ENCODE results near the gene FGF14.

FGF14 gene

GRCh38 chr13:102250448-102250847 is 151.4 kb downstream of the FGF14 start:
- no peak for DNase-seq (ENCODE audit: low read depth in 2 of 2)

GRCh38 chr13:102244607-102245227 is 157.1 kb downstream of the FGF14 start:
- no peak for DNase-seq (ENCODE audit: low read depth in 2 of 2)

- DNase-seq (ENCODE audit: low read depth in 2 of 2) = no peak
Measured at GRCh38 chr13:102240110-102240509, 161.7 kb downstream of the FGF14 start.

- no peak for DNase-seq (ENCODE audit: low read depth in 2 of 2)
Measured at GRCh38 chr13:102237230-102237629, 164.6 kb downstream of the FGF14 start.

GRCh38 chr13:102236830-102237229 is 165.0 kb downstream of the FGF14 start:
- no peak for DNase-seq (ENCODE audit: low read depth in 2 of 2)

- no peak for DNase-seq (ENCODE audit: low read depth in 2 of 2)
Measured at GRCh38 chr13:102236341-102236740, 165.5 kb downstream of the FGF14 start.

GRCh38 chr13:102235689-102236088 is 166.2 kb downstream of the FGF14 start:
- DNase-seq (ENCODE audit: low read depth in 2 of 2) = no peak

- no peak for DNase-seq (ENCODE audit: low read depth in 2 of 2)
Measured at GRCh38 chr13:102234618-102235017, 167.2 kb downstream of the FGF14 start.

GRCh38 chr13:102233566-102234208 is 168.2 kb downstream of the FGF14 start:
- DNase-seq (ENCODE audit: low read depth in 2 of 2) = no peak

- no peak for DNase-seq (ENCODE audit: low read depth in 2 of 2)
Measured at GRCh38 chr13:102231479-102231878, 170.4 kb downstream of the FGF14 start.

GRCh38 chr13:102227741-102228140 is 174.1 kb downstream of the FGF14 start:
- DNase-seq (ENCODE audit: low read depth in 2 of 2) = no peak

- no peak for DNase-seq (ENCODE audit: low read depth in 2 of 2)
Measured at GRCh38 chr13:102226591-102226990, 175.3 kb downstream of the FGF14 start.

- DNase-seq (ENCODE audit: low read depth in 2 of 2) = no peak
Measured at GRCh38 chr13:102225892-102226291, 176.0 kb downstream of the FGF14 start.

GRCh38 chr13:102220681-102221228 is 181.1 kb downstream of the FGF14 start:
- DNase-seq (ENCODE audit: low read depth in 2 of 2) = no peak

- no peak for DNase-seq (ENCODE audit: low read depth in 2 of 2)
Measured at GRCh38 chr13:102214956-102215355, 186.9 kb downstream of the FGF14 start.

GRCh38 chr13:102212729-102213128 is 189.1 kb downstream of the FGF14 start:
- DNase-seq (ENCODE audit: low read depth in 2 of 2) = no peak

GRCh38 chr13:102208347-102208746 is 193.5 kb downstream of the FGF14 start:
- DNase-seq (ENCODE audit: low read depth in 2 of 2) = no peak

- no peak for DNase-seq (ENCODE audit: low read depth in 2 of 2)
Measured at GRCh38 chr13:102207680-102208342, 194.0 kb downstream of the FGF14 start.

- DNase-seq (ENCODE audit: low read depth in 2 of 2) = no peak
Measured at GRCh38 chr13:102203718-102204117, 198.1 kb downstream of the FGF14 start.

- DNase-seq (ENCODE audit: low read depth in 2 of 2) = no peak
Measured at GRCh38 chr13:102198418-102199311, 203.2 kb downstream of the FGF14 start.

- no peak for DNase-seq (ENCODE audit: low read depth in 2 of 2)
Measured at GRCh38 chr13:102197193-102197592, 204.7 kb downstream of the FGF14 start.

Measured in stimulated activated CD8-positive, alpha-beta memory T cell treated with anti-CD3 and anti-CD28 coated beads, Interleukin-2, amount 100 ng/mL, for 1 hour (primary cell).